GM21360 (cell line): ENCODE data around the gene IL16.
"Not testable (repeated sequence)": the region's sequence is repeated elsewhere in the genome, so short reads cannot be mapped to it uniquely, and the experiment has no call there.

Experiments used
- ATAC-seq: cut with Tn5 transposase; IDR thresholded peaks from one replicate; pipeline ENCODE4 v1.9.1; 2021; ENCODE audit warnings: mild to moderate bottlenecking, moderate library complexity; ENCODE audit not compliant: unreplicated experiment

IL16 gene

GRCh38 chr15:81196576-81197254, at the start of gene IL16:
Gene IL16, plus strand, starts transcription at chr15:81196879. Its CDS starts 28,521 bp downstream, at chr15:81225400.
- no peak for ATAC-seq

- no peak for ATAC-seq
These were observed 45.3 kb upstream of the IL16 start for GRCh38 chr15:81151389-81151788.

GRCh38 chr15:81152339-81152738, 44.3 kb upstream of the IL16 start:
- no peak for ATAC-seq

- no peak for ATAC-seq
These were observed 43.9 kb upstream of the IL16 start for GRCh38 chr15:81152799-81153198.

DNA sequence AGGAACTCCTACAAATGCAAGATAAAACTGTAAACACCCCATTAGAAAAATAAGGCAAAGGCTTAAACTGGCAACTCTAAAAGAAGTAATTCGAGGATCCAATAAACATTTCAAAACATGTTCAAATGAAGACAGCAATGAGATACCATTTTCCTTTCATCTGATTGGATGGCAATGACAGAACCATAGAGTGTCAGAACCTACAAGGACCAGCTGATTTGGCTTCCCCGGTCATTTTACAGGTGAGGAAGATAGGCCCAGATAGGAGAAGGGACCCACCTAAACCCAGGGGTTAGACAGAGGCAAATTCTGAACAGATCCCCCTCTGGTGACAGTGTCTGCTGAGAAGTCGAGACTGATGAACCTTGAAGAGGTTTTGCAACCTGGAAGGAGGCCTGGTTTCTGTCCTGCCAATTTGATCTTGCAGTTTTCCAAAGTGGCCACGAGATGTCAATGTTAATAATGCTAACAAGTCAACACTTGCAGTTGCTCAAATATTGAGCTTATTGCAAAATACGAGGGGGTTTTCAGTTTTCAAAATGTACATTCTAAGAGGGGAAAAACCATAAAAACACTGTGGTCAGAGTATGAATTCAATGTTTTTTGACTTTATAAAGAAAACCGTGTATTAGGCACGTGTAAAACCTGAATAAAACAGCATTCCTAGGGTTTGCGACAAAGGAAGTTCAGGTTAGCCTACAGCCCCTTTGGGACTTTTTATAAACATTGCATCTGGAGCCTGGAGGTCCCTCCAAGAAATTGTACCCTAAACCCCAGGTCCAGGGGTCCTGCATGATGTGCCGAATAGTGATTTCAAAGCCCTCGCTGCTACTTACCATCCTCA, 41.1 kb upstream of the IL16 start:
- ATAC-seq, result no peak

DNA sequence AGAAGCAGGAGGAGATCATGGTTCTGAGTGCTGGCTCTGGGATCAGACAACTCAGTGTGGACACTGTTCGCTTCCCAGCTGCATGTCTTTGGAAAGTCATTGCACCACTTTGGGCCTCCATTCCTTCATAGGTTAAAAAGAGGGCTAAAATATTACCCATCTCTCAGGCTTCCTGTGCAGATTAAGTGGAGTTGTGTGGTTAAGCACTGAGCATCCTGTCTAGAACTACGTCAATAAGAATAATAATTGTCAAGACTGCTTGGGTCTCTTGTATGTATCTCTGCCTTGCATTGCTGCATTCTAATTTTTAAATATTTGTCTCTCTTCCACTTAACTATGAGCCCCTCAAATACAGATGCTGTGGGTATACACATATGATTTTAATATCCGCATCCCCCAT, 40.4 kb upstream of the IL16 start:
- ATAC-seq, result no peak

DNA sequence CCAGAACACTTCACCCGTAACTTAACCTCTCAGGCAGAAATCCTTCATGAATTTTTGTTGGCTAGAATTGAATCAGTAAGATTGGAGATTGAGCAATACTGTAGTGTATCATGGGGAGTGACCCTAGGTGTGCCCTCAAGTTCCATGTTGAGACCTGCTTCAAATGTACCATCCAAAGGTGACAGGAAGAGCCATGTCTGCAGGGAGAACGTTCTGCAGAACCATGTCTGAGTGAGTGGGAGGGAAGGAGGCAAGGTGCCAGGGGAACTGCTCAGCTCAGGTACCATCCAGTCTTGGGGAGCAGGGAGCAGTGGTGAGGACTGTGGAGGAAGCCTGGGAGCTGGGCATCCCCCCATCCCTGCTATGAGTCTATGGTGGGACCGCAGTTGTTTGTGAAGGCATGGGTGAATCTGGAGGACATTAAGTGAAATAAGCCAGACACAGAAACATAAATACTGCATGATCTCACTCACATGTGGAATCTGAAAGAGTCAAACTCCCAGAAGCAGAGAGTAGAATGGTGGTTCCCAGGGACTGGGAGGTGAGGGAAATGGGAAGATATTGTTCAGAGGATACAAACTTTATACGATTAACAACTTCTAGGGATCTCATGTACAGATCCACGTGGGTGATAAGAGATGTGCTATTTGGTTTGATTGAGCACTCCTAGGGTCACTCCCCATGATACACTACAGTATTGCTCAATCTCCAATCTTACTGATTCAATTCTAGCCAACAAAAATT, 39.3 kb upstream of the IL16 start:
- no peak for ATAC-seq

DNA sequence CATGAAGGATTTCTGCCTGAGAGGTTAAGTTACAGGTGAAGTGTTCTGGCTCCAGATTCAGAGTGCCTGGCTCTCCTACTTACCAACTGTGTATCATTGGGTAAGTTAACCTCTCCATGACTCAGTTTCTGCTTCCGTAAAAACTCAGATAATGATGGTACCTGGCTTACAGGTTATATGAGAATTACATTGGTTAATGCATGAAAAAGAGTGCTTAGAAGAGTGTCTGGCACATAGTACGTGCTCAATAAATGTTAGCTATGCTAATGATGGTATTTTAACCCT, 38.8 kb upstream of the IL16 start:
- ATAC-seq, result no peak

- ATAC-seq, result not testable (repeated sequence)
These were observed 38.1 kb upstream of the IL16 start for GRCh38 chr15:81158561-81158960.

DNA sequence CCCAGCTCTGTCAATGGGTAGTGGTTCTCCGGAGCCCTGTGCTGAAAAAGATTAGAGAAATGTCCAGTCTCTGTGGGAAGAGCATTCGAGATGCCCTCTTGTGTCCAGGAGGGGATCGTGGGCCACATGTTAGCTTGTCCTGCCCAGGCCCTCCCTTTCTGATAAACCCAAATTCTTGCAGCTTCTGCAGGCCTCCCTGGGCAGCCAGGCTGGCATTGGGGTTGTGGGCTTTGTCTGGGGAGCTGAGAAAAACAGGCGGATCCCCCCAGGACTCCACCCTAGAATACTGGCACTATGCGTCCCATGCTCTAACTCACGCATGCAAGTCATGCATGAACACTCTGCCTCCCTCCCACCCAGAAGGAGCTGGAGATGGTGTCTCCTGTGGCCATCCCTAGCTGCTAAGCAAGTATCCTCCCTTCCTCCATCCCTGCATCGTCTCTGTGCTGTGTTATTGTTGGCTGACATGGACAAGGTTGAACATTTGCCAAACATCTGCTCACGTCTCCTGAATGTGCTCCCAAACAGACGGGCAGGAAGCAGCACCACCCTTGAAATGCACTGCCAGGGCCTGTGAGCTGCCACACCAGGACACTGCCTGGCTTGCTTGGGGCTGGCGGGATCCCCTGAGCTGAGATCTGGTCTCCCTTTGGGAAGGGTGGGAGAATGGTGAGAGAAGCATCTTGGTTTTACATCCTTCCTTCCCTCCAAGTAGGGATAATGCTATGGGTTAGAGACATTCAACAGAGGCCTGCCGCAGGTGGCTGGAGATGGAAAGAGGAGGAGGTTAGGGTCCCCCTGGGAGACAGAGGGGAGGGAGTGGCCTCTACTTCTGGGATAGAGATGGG, 36.1 kb upstream of the IL16 start:
- ATAC-seq, result no peak

DNA sequence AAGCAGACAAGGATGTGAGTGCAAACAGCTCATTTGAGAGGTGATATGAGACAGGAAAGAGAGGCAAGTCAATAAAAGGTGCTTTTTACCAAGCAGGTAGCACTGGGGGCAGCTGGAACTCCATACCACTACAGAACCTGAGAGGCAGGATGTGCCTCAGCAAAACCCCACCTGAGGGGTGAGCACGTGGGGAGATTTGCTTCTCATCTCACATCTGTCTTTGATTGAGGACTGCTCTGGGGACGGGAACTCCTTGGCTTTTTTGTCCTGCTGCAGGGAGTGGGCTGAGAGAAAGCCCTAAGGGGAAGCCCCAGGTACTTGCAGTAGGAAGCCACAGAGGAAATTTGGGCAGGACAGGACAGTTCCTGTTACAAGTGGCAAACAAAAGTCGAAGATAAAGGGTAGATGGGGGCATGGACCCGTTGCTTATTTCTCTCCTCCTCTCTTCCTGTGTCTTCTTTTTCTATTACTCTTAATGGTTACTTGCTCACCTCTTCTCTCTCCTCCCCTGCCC, 35.5 kb upstream of the IL16 start:
- no peak for ATAC-seq

DNA sequence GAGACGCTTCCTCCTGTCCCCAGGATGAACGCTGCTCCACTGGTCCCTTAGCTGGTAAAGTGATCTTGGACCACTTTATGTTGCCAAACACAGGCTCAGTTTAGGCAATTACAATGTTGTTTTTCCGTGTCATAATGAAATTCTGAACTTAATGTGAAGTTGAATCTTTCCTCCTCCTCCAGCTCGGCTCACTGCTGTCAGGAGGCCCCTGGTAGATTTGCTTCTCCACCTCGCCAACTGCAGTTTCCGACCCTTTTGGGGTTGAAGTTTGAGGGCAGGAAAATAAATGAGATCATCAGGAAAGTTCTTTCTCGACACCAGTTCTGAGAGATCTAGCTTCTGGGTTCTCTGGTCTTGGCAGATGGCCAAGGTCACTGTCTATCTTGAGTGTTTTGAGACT, 34.8 kb upstream of the IL16 start:
- no peak for ATAC-seq

DNA sequence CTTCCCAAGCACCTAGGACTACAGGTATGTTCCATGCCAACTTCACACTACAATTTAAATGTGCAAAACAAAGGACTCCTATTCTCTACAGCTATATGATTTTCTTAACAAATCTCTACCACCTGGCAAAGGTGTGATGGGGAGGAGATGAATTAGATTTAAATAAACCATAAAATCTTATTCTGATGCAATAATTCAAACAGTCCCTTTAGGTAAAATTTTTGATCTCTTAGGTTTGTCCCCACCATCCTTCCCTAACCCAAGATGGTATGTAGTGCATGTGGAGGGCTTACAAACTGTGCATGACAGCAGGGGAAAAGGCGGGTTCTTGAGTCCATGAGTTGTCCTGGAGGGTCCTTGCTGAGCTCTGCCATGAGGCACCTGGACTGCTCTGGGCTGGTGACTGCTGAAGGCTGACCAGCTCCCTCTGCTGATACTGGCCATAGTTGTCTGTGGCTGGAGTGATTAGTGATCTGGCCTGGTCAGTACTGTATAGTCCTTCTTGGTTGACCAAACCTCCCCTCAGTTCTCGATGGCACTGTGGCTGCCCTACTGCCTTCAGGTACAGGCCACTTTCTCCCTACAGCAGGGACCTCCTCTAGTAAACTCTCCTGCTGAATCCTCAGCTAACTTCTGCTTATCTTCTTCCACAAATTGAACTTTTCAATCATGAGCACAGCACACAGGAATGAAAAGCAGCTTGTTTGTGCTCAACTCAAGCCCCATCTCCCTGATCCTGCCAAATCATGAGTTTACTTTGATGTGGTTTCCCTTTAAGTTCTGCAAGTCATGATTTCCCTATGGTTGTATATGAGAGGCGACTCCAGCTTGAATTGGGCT, 32.5 kb upstream of the IL16 start:
- ATAC-seq, result no peak

DNA sequence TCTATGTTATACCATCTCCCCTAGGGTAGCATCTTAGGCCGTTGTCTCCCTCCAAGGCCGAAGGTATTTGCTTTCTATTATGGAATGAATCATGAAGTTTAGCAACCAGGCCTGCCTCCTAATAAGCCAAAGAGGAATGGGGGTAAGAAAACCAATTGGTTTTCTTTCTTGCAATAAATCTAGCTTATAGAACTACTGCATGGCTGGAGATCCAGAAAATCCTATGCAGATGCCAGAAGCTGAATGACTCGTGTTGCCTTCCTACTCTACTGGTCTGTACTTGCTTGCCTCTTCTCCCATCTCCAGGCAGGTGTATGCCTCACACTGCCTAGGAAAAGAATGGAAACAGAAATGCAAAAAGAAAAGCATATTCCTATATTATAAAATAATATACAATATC, 31.1 kb upstream of the IL16 start:
- ATAC-seq, result no peak

DNA sequence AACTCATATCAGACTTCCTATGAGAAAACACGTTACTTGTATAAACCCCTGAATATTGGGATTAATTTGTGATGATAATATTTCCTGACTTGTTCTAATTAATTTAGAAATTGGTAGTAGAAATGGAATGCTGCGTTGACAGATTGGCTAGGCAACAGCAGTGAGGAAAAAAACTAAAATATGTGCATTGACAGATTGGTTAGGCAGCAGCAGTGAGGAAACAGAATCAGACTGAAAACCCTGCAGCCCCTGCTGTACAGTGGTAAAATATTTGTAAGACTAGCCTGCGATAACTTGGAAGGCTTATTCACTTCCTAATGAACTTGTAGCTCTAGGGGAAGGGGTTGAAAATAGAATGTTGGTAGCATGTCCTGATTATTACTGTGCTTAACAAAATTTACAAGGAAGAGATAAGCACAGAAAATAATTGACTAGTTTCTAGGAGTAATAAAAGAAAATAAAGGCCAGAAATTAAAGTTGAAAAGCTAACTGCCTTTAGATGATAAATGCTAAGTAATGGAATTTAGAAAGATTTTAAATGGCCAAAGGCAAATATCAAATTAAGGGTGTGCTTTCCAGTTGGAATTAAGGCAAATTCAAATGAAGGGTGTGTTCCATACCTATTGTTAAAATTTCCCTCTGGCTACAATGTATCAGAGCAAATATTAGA, 29.9 kb upstream of the IL16 start:
- ATAC-seq, result no peak

DNA sequence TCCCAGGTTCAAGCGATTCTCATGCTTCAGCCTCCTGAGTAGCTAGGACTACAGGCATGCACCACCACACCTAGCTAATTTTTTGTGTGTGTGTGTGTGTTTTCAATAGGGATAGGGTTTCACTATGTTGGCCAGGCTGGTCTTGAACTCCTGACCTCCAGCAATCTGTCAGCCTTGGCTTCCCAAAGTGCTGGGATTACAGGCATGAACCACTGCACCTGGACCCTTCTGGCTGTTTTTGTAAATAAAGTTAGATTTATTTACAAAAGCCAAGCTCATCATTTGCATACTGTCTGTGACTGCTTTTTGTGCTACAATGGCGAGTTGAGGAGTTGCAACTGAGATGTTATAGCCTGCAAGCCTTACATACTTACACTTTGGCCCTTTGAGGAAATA, 28.6 kb upstream of the IL16 start:
- ATAC-seq, result no peak

- ATAC-seq, result no peak
These were observed 28.0 kb upstream of the IL16 start for GRCh38 chr15:81168644-81169043.

DNA sequence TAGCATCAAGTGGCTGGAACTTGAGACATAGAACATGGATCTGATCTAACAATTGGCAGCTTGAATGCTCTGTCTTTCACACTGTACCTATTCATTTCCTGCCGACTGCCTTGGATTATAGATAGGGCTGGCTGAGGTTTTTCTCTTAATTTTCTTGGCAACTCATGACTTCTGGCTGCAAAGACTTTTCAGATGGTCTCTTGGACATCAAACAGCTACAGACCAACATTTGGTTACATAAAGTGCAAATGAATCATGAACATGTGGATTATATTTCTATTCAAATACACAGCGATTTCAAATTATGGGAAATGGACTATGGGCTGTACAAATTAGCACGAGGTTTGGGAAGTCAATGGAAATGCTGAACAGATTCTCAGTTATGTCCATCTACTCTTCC, 26.2 kb upstream of the IL16 start:
- ATAC-seq, result no peak

GRCh38 chr15:81171286-81171685, 25.4 kb upstream of the IL16 start:
- ATAC-seq, result no peak
